Measurements from ENCODE around the gene SETD3. TPM values are rescaled to one million over a fixed set of nuclear protein-coding genes. Genes with fewer than 3 reads are reported as not detected.

SETD3 gene
- total RNA-seq, 1 donor from 2014 or later: 53.7 TPM

DNA sequence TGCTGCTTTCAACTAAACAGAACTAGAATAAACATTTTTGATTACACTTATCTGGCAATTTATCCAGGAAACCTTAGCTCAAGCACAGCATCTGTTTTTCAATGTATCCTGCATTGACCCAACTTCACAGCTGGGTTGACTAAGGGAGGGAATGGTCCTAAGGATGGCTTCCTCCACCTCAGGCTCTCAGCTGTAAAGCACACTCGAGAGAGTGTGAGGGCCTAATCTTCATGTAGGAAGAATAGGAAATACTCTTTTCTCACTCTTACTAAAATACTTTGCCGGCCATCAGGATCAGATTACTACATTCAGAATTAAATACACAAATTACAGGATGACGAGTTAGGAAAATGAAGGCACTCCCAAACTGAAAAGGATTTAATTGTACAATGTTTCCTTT, 7.2 kb downstream of the SETD3 start:
- Mint-ChIP-seq H3K4me3 (ENCODE audit: low read depth) (no peak overlapping the region), H3K27ac (no peak overlapping the region), H3K9me3 (no peaks in the 10 kb centered on the region), H3K4me1 (ENCODE audit: low read depth) (peaks cover 11% of the 10 kb centered on the region), H3K36me3 (ENCODE audit: low read depth) (peaks cover 3% of the 10 kb centered on the region), H3K27me3 (ENCODE audit: low read depth) (no peaks in the 10 kb centered on the region)
- no peak for DNase-seq (ENCODE audit: low spot score)
- intact Hi-C loops (cut with micrococcal nuclease): no loop called here

DNA sequence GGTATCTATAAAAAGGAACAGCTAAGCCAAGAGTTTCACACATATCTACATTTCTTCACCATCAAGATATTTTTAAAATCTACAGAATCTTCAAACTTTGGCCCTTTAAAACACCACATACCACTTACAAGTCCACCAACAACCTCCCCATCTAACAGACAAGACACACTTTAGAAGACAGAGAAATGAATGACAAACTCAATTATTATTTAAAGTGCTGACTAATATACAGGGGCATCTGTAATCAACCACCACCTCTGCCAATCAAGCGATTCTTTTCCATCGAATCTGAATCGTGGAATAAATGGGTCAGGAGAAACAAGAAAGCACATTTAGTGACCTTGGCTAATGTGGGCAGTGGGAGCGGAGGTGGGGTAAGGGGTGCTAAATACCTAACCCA, 7.7 kb downstream of the SETD3 start:
- Mint-ChIP-seq H3K4me1 (ENCODE audit: low read depth) (peaks cover 10% of the 10 kb centered on the region), H3K4me3 (ENCODE audit: low read depth) (no peak overlapping the region), H3K36me3 (ENCODE audit: low read depth) (no peaks in the 10 kb centered on the region), H3K9me3 (no peaks in the 10 kb centered on the region), H3K27me3 (ENCODE audit: low read depth) (no peaks in the 10 kb centered on the region), H3K27ac (no peak overlapping the region)
- intact Hi-C loops (cut with micrococcal nuclease): no loop called here
- DNase-seq (ENCODE audit: low spot score): no peak

DNA sequence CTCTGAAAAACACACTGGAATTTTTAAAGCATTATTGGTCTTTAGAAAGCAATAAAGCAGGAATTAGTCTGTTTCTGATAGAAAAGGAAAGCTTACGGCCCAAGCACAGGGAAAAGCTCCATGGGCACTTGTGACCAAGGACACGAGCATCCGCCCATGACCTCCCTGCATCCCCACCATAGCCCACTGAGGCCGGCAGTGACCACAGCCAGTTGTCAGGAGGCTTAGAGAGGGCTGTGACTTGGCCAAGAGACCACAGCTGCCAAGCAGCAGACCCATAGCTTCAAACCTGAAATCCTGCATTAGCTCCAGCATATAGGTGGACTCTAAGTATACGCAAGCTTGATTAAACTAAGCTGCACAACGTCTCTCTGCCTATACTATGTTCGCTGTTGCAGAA, 8.9 kb downstream of the SETD3 start:
- DNase-seq (ENCODE audit: low spot score): no peak
- intact Hi-C loops (cut with micrococcal nuclease): no loop called here
- H3K27me3 Mint-ChIP-seq (ENCODE audit: low read depth): no peaks in the 10 kb centered on the region
- H3K4me3 Mint-ChIP-seq (ENCODE audit: low read depth): no peak overlapping the region
- peaks cover 9% of the 10 kb centered on the region for H3K4me1 Mint-ChIP-seq (ENCODE audit: low read depth)
- H3K27ac Mint-ChIP-seq: no peak overlapping the region
- no peaks in the 10 kb centered on the region for H3K36me3 Mint-ChIP-seq (ENCODE audit: low read depth)
- no peaks in the 10 kb centered on the region for H3K9me3 Mint-ChIP-seq

DNA sequence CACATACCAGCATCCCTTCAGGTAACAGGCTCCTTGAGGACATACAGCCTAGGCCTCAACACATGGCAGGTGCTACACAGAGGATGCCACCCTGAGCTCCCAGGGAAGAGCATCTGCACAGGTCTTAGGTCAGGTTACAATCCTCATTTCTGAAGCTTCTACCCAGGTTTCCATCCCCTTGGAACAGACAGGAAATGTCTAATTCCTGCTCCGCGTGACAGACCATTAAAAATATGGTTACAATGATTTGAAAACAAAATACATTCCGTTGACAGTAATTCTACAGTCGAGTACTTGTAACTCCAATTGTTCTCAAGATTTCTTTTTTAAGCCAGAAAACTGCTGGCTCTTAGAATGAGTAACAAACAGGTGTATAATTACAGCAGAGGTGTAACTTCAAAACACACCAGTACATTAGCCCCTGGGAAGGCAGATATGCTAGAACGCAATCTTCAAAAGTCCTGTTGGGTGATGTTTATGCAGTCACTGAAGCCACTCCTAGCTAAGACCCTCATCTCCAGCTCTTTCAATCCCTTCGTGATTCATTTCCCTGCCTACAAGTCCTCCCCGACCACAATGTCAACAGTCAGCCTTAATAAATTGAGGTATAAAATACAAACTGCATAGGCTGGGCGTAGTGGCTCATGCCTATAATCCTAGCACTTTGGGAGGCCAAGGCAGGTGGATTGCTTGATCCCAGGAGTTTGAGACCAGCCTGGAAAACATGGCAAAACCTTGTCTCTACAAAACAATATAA, 11.6 kb downstream of the SETD3 start:
- no peaks in the 10 kb centered on the region for H3K27me3 Mint-ChIP-seq (ENCODE audit: low read depth)
- H3K4me1 Mint-ChIP-seq (ENCODE audit: low read depth): peaks cover 9% of the 10 kb centered on the region
- no peak for DNase-seq (ENCODE audit: low spot score)
- intact Hi-C loops (cut with micrococcal nuclease): no loop called here
- H3K27ac Mint-ChIP-seq: no peak overlapping the region
- peaks cover 4% of the 10 kb centered on the region for H3K36me3 Mint-ChIP-seq (ENCODE audit: low read depth)
- no peaks in the 10 kb centered on the region for H3K9me3 Mint-ChIP-seq
- H3K4me3 Mint-ChIP-seq (ENCODE audit: low read depth): no peak overlapping the region

DNA sequence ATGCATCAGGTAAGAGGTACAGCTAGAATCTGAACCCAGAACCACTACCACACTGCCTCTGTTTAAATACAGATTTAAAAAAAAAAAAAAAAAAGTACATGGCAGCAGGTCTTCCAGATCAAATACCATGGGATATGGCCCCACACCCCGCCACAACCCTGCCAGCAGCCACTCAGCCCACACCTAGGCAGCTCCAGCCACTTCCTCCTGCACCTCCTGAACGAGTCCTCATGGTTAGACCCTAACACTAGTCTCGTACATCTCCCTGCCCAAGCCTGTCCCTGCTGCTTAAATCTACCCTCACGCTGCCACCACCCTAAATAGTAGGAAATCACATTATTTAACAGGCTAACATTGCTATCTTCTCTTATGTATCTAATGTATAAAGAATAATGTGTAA, 12.6 kb downstream of the SETD3 start:
- Mint-ChIP-seq H3K36me3 (ENCODE audit: low read depth) (peaks cover 13% of the 10 kb centered on the region), H3K4me1 (ENCODE audit: low read depth) (peaks cover 9% of the 10 kb centered on the region), H3K27me3 (ENCODE audit: low read depth) (no peaks in the 10 kb centered on the region), H3K9me3 (no peaks in the 10 kb centered on the region), H3K27ac (no peak overlapping the region), H3K4me3 (ENCODE audit: low read depth) (no peak overlapping the region)
- intact Hi-C loops (cut with micrococcal nuclease): no loop called here
- no peak for DNase-seq (ENCODE audit: low spot score)

DNA sequence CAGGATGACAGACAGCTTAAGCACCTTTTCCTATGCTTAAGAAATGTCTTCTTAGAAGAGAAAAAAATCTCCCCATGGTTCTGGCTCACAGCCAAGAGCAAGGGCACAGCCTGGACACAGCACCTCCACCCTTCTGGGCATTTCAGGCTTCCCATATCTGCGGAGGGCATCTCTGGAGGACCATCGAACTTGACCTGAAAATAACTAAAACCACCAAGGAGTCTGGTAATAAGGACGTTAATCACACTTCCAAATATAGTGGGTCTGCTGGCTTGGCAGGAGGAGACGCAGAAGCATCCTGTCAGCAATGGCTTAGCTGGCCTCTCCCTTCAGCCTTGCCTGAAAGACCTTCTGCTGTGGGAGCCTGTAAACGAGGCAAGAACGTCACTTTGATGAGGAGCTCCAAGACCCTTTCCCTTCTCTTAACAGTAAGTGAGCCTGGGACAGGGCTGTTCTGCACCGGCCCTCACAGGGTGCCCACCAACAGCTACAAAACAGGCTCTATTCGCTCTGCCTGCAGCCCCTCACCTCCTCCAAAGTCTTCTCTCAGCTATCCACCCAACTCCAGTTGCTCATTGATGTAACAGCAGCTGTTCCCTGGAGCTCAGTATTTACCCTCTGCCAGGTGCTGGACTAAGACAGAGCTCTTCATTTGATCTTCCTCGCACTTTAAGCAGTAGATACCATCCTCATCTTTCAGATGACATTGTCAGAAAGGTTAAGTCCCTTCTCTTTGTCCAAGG, 13.2 kb downstream of the SETD3 start:
- Mint-ChIP-seq H3K27me3 (ENCODE audit: low read depth) (no peaks in the 10 kb centered on the region), H3K36me3 (ENCODE audit: low read depth) (peaks cover 19% of the 10 kb centered on the region), H3K9me3 (no peaks in the 10 kb centered on the region), H3K4me1 (ENCODE audit: low read depth) (peaks cover 10% of the 10 kb centered on the region), H3K4me3 (ENCODE audit: low read depth) (no peak overlapping the region), H3K27ac (no peak overlapping the region)
- no peak for DNase-seq (ENCODE audit: low spot score)
- intact Hi-C loops (cut with micrococcal nuclease): no loop called here

DNA sequence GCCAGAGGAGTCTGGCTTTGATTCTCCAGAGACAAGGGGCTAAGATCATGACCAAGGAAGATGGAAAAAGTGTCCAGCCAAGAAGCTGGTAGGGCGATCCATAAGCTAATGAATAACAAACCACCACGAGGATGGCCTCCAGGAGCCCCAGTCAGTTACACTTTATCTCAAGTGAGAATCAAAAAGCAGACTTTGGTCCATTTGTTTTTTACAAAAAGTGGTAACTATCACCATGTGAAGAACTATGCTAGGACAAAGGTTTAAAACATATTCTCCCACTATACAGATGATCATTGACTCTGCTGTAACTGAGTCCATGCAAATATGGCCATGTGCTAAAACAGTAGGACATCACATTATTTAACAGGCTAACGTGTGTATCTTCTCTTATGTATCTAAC, 13.9 kb downstream of the SETD3 start:
- H3K4me1 Mint-ChIP-seq (ENCODE audit: low read depth): peaks cover 14% of the 10 kb centered on the region

DNA sequence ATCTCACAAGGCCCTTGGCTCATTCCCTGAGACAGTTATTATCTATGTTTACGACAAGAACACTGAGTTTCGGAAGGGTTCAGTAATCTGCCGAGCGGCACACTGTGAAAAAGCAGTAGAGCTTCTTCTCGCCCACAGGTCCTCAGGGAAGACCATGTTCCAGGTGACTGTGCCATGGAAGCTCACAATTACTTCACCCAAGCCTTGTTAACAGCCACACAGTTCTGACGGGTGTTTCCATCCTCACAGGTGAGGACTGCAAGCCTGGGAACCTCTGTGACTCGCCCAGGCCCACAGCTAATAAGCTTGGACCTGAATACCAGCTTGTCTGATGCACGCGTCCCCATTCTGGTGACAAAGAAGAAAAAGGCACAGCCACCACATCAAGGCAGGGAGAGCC, 15.4 kb downstream of the SETD3 start:
- intact Hi-C loops (cut with micrococcal nuclease): no loop called here
- no peak overlapping the region for H3K27ac Mint-ChIP-seq
- no peak for DNase-seq (ENCODE audit: low spot score)
- peaks cover 14% of the 10 kb centered on the region for H3K4me1 Mint-ChIP-seq (ENCODE audit: low read depth)
- peaks cover 34% of the 10 kb centered on the region for H3K36me3 Mint-ChIP-seq (ENCODE audit: low read depth)
- no peak overlapping the region for H3K4me3 Mint-ChIP-seq (ENCODE audit: low read depth)
- no peaks in the 10 kb centered on the region for H3K27me3 Mint-ChIP-seq (ENCODE audit: low read depth)
- H3K9me3 Mint-ChIP-seq: no peaks in the 10 kb centered on the region

More for the DNA sequence above, 13.9 kb downstream of the SETD3 start:
- no peak overlapping the region for H3K27ac Mint-ChIP-seq
- H3K4me3 Mint-ChIP-seq (ENCODE audit: low read depth): no peak overlapping the region
- H3K9me3 Mint-ChIP-seq: no peaks in the 10 kb centered on the region
- intact Hi-C loops (cut with micrococcal nuclease): no loop called here
- peaks cover 26% of the 10 kb centered on the region for H3K36me3 Mint-ChIP-seq (ENCODE audit: low read depth)
- DNase-seq (ENCODE audit: low spot score): no peak
- H3K27me3 Mint-ChIP-seq (ENCODE audit: low read depth): no peaks in the 10 kb centered on the region

DNA sequence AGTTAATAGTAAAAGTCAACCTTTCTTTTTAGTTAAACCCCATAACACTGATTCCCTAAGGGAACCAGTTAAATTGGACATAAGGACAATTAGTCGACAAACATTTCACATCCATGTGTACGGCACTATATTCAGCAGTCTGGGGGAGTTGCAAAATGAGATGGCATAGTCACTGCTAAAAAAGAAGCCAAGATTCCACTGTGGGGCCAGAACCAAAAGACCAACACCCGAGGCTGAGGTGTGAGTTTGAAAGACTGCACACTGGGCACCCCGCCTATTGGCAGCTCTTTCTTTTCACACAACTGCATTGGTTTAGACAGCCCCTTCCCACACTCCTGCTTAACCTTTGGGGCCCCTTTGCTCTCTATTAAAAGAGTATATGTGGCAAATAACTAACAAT, 16.7 kb downstream of the SETD3 start:
- peaks cover 46% of the 10 kb centered on the region for H3K36me3 Mint-ChIP-seq (ENCODE audit: low read depth)
- H3K27ac Mint-ChIP-seq: no peak overlapping the region
- intact Hi-C loops (cut with micrococcal nuclease): no loop called here
- DNase-seq (ENCODE audit: low spot score): no peak
- H3K9me3 Mint-ChIP-seq: no peaks in the 10 kb centered on the region
- peaks cover 14% of the 10 kb centered on the region for H3K4me1 Mint-ChIP-seq (ENCODE audit: low read depth)
- no peak overlapping the region for H3K4me3 Mint-ChIP-seq (ENCODE audit: low read depth)
- no peaks in the 10 kb centered on the region for H3K27me3 Mint-ChIP-seq (ENCODE audit: low read depth)

DNA sequence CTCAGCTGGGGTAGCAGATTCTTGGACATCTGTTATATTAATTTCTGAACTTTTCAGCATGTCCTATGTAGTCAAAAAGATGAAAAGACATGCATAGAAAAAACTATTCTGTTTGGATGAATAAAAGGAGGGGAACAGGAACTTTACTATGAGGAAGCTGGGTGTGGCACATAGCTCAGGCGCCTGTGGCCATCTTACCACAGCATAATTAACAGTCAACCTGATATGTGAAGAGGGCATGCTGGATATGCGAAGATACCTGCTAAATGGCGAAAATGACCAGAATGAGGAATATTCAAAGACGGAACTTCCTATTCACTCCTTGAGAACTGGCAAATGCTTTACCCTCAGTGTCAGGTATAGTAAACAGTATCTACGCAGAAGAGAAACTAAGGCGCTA, 18.4 kb downstream of the SETD3 start:
- Mint-ChIP-seq H3K27ac (no peak overlapping the region), H3K36me3 (ENCODE audit: low read depth) (peaks cover 52% of the 10 kb centered on the region), H3K4me1 (ENCODE audit: low read depth) (peaks cover 5% of the 10 kb centered on the region), H3K9me3 (no peaks in the 10 kb centered on the region), H3K27me3 (ENCODE audit: low read depth) (no peaks in the 10 kb centered on the region), H3K4me3 (ENCODE audit: low read depth) (no peak overlapping the region)
- no peak for DNase-seq (ENCODE audit: low spot score)
- intact Hi-C loops (cut with micrococcal nuclease): no loop called here

DNA sequence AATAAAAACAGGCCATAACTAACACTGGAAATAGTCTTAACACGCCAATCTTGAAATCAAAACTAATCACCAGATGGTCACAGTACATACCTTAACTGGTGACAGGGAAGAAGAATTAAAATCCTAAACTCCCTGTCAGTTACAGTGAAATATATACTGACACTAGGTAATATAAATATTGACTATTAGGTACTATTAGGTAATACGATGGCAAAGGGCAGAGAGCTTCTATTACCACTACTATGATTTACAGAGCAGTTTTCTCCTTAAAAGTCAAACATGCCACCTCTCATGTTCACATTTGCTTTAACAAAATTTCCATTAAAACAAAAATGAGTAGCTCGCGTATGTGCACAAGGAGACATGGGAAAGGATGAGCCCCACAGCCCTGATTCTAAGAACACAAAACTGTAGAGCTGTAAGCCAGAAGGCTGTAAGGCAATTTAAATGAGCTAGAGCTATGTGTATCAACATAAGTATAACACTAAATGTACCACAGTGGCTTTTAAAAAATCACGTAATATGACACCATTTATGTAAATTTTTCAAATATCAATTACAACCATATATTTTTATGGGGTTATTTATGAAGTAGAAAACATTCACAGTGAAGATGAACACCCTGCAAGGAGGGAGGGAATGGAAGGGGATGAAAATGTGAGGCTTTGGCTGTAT, 19.1 kb downstream of the SETD3 start:
- Mint-ChIP-seq H3K4me1 (ENCODE audit: low read depth) (peaks cover 5% of the 10 kb centered on the region), H3K36me3 (ENCODE audit: low read depth) (peaks cover 58% of the 10 kb centered on the region)

DNA sequence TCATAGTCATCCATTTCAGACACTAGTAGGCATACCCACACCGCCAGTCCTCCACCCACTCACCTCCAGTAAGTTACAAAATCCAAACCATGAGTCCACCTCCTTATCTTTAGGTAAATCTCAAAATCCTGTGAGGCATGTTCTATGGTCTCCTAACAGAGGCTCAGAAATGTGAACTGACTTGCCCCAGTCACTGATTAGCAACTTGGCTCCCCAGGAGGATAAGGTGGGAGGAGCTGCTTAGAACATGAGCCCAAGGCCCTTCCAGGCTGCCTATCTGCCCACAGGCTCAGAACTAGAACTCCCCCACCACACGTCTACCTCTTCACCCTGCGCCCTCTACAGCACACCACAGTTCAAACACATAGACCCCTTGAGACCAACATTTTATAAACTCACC, 19.9 kb downstream of the SETD3 start:
- Mint-ChIP-seq H3K9me3 (no peaks in the 10 kb centered on the region), H3K36me3 (ENCODE audit: low read depth) (peaks cover 59% of the 10 kb centered on the region), H3K4me3 (ENCODE audit: low read depth) (no peak overlapping the region), H3K27me3 (ENCODE audit: low read depth) (no peaks in the 10 kb centered on the region), H3K27ac (peak overlapping the region; percentile 0), H3K4me1 (ENCODE audit: low read depth) (peaks cover 5% of the 10 kb centered on the region)
- intact Hi-C loops (cut with micrococcal nuclease): no loop called here
- DNase-seq (ENCODE audit: low spot score): no peak

More for the DNA sequence above, 19.1 kb downstream of the SETD3 start:
- Mint-ChIP-seq H3K27me3 (ENCODE audit: low read depth) (no peaks in the 10 kb centered on the region), H3K4me3 (ENCODE audit: low read depth) (no peak overlapping the region), H3K27ac (no peak overlapping the region), H3K9me3 (no peaks in the 10 kb centered on the region)
- no peak for DNase-seq (ENCODE audit: low spot score)
- intact Hi-C loops (cut with micrococcal nuclease): no loop called here

Measured in activated T-helper 2 cell treated with anti-CD3 and anti-CD28 coated beads, Interferon-gamma antibody, Interleukin-2, Interleukin-4, amounts not matched to agents 10 μg/mL and 5 μg/mL and 100 μg/mL, durations not matched to agents 14 hours and 24 hours and 36 hours (primary cell).